GM12875 (cell line): ENCODE measurements around the gene GPC3.

Experiments
- H3K4me3 ChIP-seq: one replicate; pipeline ENCODE4 v1.5.1; 2011; ENCODE audit warnings: low read depth, low read length, control low read depth
- TF ChIP-seq, protein P1 (sequence below): IDR thresholded peaks from 2 replicates; pipeline ENCODE4 v1.5.1; 2011; ENCODE audit warnings: low read depth, mild to moderate bottlenecking, control low read depth, inconsistent platforms, low read length, moderate library complexity, borderline replicate concordance; ENCODE audit not compliant: insufficient read depth

GPC3 gene

DNA sequence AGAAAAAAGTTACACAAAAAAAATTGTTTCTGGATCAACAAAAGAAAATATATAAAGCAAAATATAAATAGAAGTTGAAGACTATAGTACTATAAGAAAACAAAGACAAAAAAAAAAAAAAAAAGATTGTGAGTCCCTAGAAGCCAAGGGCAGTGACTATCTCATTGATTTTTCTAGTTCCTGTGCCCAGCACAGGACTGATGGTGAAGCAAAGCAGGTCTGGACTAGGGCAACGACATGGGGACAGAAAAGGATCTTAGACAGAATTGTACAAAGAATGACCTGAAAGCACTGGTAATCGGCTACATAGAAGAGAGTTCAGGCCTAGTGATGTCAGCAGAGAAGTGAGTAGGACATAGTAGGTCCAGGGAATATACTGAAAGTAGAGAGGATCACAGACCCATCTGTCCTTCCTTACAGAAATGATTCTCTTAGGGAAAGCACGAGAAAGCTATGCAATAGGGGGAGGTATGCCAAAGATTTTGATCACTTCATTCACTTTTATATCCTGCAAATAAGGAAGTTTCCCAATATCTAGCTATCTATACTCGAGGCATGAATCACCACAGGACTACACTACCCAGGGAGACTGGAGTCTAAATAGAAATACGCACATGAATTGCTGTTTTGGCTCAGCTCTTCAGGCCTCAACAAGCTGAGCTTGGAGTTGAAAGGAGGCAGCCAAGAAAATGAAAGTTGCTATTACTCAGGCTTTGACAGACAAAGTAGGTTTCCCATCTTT, 339.2 kb downstream of the GPC3 start:
- TF ChIP-seq, protein P1, sequence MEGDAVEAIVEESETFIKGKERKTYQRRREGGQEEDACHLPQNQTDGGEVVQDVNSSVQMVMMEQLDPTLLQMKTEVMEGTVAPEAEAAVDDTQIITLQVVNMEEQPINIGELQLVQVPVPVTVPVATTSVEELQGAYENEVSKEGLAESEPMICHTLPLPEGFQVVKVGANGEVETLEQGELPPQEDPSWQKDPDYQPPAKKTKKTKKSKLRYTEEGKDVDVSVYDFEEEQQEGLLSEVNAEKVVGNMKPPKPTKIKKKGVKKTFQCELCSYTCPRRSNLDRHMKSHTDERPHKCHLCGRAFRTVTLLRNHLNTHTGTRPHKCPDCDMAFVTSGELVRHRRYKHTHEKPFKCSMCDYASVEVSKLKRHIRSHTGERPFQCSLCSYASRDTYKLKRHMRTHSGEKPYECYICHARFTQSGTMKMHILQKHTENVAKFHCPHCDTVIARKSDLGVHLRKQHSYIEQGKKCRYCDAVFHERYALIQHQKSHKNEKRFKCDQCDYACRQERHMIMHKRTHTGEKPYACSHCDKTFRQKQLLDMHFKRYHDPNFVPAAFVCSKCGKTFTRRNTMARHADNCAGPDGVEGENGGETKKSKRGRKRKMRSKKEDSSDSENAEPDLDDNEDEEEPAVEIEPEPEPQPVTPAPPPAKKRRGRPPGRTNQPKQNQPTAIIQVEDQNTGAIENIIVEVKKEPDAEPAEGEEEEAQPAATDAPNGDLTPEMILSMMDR = no peak
- no peak overlapping the region for H3K4me3 ChIP-seq

- TF ChIP-seq, protein P1 = no peak
- no peak overlapping the region for H3K4me3 ChIP-seq
These were observed 340.1 kb downstream of the GPC3 start for GRCh38 chrX:133645256-133645655.

GRCh38 chrX:133640161-133641015, 345.0 kb downstream of the GPC3 start:
- TF ChIP-seq, protein P1 = no peak
- no peak overlapping the region for H3K4me3 ChIP-seq

- TF ChIP-seq, protein P1 = no peak
- H3K4me3 ChIP-seq = no peak overlapping the region
These were observed 345.7 kb downstream of the GPC3 start for GRCh38 chrX:133639726-133640125.

- TF ChIP-seq, protein P1 = no peak
- H3K4me3 ChIP-seq = no peak overlapping the region
These were observed 347.1 kb downstream of the GPC3 start for GRCh38 chrX:133638285-133638684.

GRCh38 chrX:133637765-133638164, 347.6 kb downstream of the GPC3 start:
- no peak overlapping the region for H3K4me3 ChIP-seq

More at GRCh38 chrX:133637765-133638164, 347.6 kb downstream of the GPC3 start:
- TF ChIP-seq, protein P1 = no peak
